Measurements from ENCODE around the gene UNC5C. TPM values are rescaled to one million over a fixed set of nuclear protein-coding genes. Genes with fewer than 3 reads are reported as not detected.

The UNC5C gene
- polyA plus RNA-seq, 1 experiment: not detected

DNA sequence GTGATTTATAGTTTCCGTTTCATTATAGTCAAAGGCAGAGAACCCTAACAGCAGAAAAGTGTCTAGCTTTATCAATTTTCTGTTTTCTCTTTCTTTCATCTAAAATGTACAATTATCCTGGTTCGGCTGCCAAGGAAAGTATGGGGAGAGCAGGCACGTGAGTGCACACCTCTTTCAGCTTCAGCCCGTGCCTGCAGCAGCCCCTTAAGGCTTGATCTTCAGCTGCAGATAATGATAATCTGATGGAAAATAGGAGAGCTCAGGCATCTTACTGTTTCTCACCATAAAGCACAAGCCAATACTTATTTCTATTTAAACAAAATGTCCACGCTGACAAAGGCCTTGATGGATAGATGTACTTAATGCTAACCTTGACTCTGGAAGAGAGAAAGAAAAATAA, 334.4 kb downstream of the UNC5C start:
- Histone ChIP-seq H3K27me3 (ENCODE audit: control insufficient read depth, insufficient read depth, low read length) (no peaks in the 10 kb centered on the region), H3K4me3 (ENCODE audit: low read depth, low read length) (no peak overlapping the region), H3K36me3 (ENCODE audit: control insufficient read depth, insufficient read depth, low read length) (no peaks in the 10 kb centered on the region)
- CTCF ChIA-PET: interaction anchor here (0.6 to 0.7 kb wide), 2 partner anchors 9 to 10 kb away, joined by 3 read pairs; no protein-coding TSS in a partner anchor
- TF ChIP-seq, protein P1, sequence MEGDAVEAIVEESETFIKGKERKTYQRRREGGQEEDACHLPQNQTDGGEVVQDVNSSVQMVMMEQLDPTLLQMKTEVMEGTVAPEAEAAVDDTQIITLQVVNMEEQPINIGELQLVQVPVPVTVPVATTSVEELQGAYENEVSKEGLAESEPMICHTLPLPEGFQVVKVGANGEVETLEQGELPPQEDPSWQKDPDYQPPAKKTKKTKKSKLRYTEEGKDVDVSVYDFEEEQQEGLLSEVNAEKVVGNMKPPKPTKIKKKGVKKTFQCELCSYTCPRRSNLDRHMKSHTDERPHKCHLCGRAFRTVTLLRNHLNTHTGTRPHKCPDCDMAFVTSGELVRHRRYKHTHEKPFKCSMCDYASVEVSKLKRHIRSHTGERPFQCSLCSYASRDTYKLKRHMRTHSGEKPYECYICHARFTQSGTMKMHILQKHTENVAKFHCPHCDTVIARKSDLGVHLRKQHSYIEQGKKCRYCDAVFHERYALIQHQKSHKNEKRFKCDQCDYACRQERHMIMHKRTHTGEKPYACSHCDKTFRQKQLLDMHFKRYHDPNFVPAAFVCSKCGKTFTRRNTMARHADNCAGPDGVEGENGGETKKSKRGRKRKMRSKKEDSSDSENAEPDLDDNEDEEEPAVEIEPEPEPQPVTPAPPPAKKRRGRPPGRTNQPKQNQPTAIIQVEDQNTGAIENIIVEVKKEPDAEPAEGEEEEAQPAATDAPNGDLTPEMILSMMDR (IDR thresholded peaks at IDR 0.05; ENCODE audit: insufficient read depth, low read depth, low read length): no peak
- DNase-seq (ENCODE audit: low read depth): no peak
- POLR2A ChIA-PET: no interaction called here

GRCh38 chr4:95213366-95213765, 335.4 kb downstream of the UNC5C start:
- no peak for DNase-seq (ENCODE audit: low read depth)
- CTCF ChIA-PET: no interaction called here
- TF ChIP-seq, protein P1 (IDR thresholded peaks at IDR 0.05; ENCODE audit: insufficient read depth, low read depth, low read length): no peak
- Histone ChIP-seq H3K36me3 (ENCODE audit: control insufficient read depth, insufficient read depth, low read length) (no peaks in the 10 kb centered on the region), H3K4me3 (ENCODE audit: low read depth, low read length) (no peak overlapping the region), H3K27me3 (ENCODE audit: control insufficient read depth, insufficient read depth, low read length) (no peaks in the 10 kb centered on the region)
- POLR2A ChIA-PET: no interaction called here

DNA sequence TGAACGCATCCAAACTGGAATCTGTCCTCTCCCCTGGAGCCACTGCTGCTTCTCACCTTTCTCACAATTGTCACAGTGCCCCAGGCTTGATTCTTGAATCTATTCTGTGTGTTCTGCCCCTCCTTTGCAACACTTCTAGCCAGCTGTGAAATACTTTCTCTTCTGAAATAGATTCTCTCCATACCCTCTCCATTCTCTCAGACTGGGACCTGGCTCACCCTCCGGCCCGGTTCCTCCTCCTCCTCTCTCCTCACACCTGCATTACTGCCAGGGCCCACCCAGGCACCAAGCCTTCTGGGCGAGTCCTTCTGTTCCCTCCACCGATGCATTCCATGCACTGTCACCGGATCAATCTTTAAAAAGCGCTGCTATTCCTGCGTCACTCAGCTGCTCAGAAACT, 336.1 kb downstream of the UNC5C start:
- TF ChIP-seq, protein P1 (IDR thresholded peaks at IDR 0.05; ENCODE audit: insufficient read depth, low read depth, low read length): no peak
- POLR2A ChIA-PET: no interaction called here
- Histone ChIP-seq H3K4me3 (ENCODE audit: low read depth, low read length) (no peak overlapping the region), H3K27me3 (ENCODE audit: control insufficient read depth, insufficient read depth, low read length) (no peaks in the 10 kb centered on the region), H3K36me3 (ENCODE audit: control insufficient read depth, insufficient read depth, low read length) (no peaks in the 10 kb centered on the region)
- CTCF ChIA-PET: no interaction called here
- no peak for DNase-seq (ENCODE audit: low read depth)

DNA sequence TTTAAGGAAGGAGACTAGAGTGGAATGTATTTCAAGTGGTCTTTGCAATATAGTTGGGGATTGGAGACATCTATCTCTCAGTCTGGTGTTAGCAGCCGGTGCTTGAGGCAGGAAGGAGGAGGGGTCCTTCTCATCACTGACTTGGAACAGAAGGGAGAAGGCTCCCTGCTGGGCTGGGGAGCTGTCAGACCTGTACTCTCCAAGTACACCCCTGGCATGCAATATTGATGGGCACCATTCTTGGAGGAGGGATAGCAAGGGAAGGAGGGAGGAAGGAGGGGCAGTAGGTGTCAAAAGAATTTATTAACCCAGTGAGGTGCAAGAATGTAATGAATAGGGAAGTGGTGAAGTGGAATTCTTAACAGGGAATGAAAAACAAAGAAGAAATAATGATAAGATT, 338.8 kb downstream of the UNC5C start:
- ChIA-PET POLR2A (no interaction called here), CTCF (no interaction called here)
- no peaks in the 10 kb centered on the region for H3K27me3 ChIP-seq (ENCODE audit: control insufficient read depth, insufficient read depth, low read length)
- no peaks in the 10 kb centered on the region for H3K36me3 ChIP-seq (ENCODE audit: control insufficient read depth, insufficient read depth, low read length)
- no peak for DNase-seq (ENCODE audit: low read depth)
- H3K4me3 ChIP-seq (ENCODE audit: low read depth, low read length): no peak overlapping the region
- TF ChIP-seq, protein P1 (IDR thresholded peaks at IDR 0.05; ENCODE audit: insufficient read depth, low read depth, low read length): no peak

DNA sequence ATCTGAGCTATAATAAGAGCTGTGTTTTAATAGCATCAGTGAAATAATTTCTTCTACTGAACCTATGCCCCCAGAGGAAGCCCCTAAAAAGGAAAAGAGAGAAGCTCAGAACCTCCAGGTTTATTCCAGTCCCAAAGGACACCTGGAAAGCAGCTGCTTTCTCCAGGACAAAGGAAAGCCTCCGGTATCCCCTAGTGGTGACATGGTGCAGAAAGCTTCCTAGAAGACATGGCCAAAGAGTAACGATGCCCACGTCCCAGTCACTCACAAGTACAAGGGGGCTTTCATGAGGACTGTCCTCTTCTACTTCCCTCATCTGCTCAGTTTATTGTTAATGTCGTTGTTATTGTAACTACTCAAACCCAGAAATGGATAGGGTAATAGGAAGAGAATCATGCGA, 343.9 kb downstream of the UNC5C start:
- TF ChIP-seq, protein P1 (IDR thresholded peaks at IDR 0.05; ENCODE audit: insufficient read depth, low read depth, low read length): 0 out of 2 replicates have a peak, but pooled peaks have one; percentile 8
- Histone ChIP-seq H3K27me3 (ENCODE audit: control insufficient read depth, insufficient read depth, low read length) (no peaks in the 10 kb centered on the region), H3K36me3 (ENCODE audit: control insufficient read depth, insufficient read depth, low read length) (no peaks in the 10 kb centered on the region), H3K4me3 (ENCODE audit: low read depth, low read length) (no peak overlapping the region)
- POLR2A ChIA-PET: no interaction called here
- CTCF ChIA-PET: interaction anchor here (1.2 kb wide), 1 partner anchor 9 kb away, joined by 3 read pairs; no protein-coding TSS in a partner anchor
- no peak for DNase-seq (ENCODE audit: low read depth)
